ENCODE results near the gene TRPC3.

Gene TRPC3

DNA sequence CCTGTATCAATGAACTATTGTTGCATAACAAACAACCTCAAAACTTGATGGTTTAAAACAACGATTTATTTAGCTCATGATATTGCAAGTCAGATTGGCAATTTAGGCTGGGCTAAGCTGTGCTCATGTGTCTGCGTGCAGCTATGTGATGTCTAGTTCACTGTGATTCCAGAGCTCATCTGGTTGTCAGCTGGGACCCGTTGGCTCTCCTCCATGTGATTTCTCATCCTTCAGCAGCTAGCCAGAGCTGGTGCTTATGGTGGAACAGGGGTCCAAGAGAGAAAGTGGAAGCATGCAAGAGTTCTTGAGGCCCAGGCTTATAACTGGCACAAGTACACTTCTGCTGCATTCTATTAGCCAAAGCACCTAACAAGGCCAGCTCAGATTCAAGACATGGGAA is 28.8 kb upstream of the TRPC3 start:
- 93% methylated on average over 3 of the region's 3 CpGs for WGBS
- no peak for DNase-seq

GRCh38 chr4:121978172-121978516 is 26.3 kb upstream of the TRPC3 start:
- Histone ChIP-seq H2AFZ (ENCODE audit: low read depth, low read length) (no peak overlapping the region), H3K27ac (ENCODE audit: low read length, poor library complexity, severe bottlenecking) (no peak overlapping the region), H3K27me3 (ENCODE audit: control insufficient read depth in 1 of 2, insufficient read depth in 1 of 2, low read length in 2 of 2) (no peaks in the 10 kb centered on the region), H3K4me3 (ENCODE audit: insufficient read depth in 1 of 2, low read depth in 1 of 2, low read length in 2 of 2) (no peak overlapping the region), H3K4me2 (ENCODE audit: low read length, poor library complexity, severe bottlenecking) (no peak overlapping the region), H3K9me3 (ENCODE audit: control insufficient read depth, low read length) (no peaks in the 10 kb centered on the region), H2BK5ac (ENCODE audit: low read depth, low read length, poor library complexity, severe bottlenecking) (no peak overlapping the region), H2BK12ac (ENCODE audit: low read length in 2 of 2) (no peak overlapping the region), H3K4me1 (ENCODE audit: control insufficient read depth, insufficient read depth, low read depth, low read length) (no peaks in the 10 kb centered on the region), H2BK15ac (ENCODE audit: low read depth, poor library complexity, severe bottlenecking) (no peak overlapping the region), H3K4ac (ENCODE audit: low read depth in 1 of 2, low read length in 2 of 2) (no peak overlapping the region), H4K8ac (ENCODE audit: low read length) (no peak overlapping the region), H3K18ac (ENCODE audit: low read depth in 1 of 2, low read length in 2 of 2) (no peak overlapping the region), H3K36me3 (ENCODE audit: control insufficient read depth in 1 of 2, insufficient read depth in 2 of 2, low read depth in 1 of 2, low read length in 2 of 2) (no peaks in the 10 kb centered on the region), H3K9ac (ENCODE audit: low read length) (no peak overlapping the region), H2AK5ac (ENCODE audit: low read length, severe bottlenecking) (no peak overlapping the region), H3K79me1 (replicated peaks; ENCODE audit: low read length, poor library complexity, severe bottlenecking) (no peaks in the 10 kb centered on the region), H2BK120ac (ENCODE audit: low read depth, low read length) (no peak overlapping the region), H3K23ac (ENCODE audit: low read length in 2 of 2) (no peak overlapping the region), H3K14ac (ENCODE audit: low read length in 2 of 2) (no peak overlapping the region), H4K91ac (ENCODE audit: low read length) (no peak overlapping the region)
- no peak for DNase-seq
- 98% methylated on average over 1 of the region's 2 CpGs for whole genome bisulfite sequencing

More for the DNA sequence above, 28.8 kb upstream of the TRPC3 start:
- no peak overlapping the region for H2AK5ac ChIP-seq (ENCODE audit: low read length, severe bottlenecking)
- H3K9me3 ChIP-seq (ENCODE audit: control insufficient read depth, low read length), result no peaks in the 10 kb centered on the region
- no peak overlapping the region for H2BK12ac ChIP-seq (ENCODE audit: low read length in 2 of 2)
- H3K4me1 ChIP-seq (ENCODE audit: control insufficient read depth, insufficient read depth, low read depth, low read length), result no peaks in the 10 kb centered on the region
- H3K4me2 ChIP-seq (ENCODE audit: low read length, poor library complexity, severe bottlenecking), result no peak overlapping the region
- no peaks in the 10 kb centered on the region for H3K27me3 ChIP-seq (ENCODE audit: control insufficient read depth in 1 of 2, insufficient read depth in 1 of 2, low read length in 2 of 2)
- H3K4ac ChIP-seq (ENCODE audit: low read depth in 1 of 2, low read length in 2 of 2), result no peak overlapping the region
- H3K9ac ChIP-seq (ENCODE audit: low read length), result no peak overlapping the region
- H3K14ac ChIP-seq (ENCODE audit: low read length in 2 of 2), result no peak overlapping the region
- H2AFZ ChIP-seq (ENCODE audit: low read depth, low read length), result no peak overlapping the region
- H2BK5ac ChIP-seq (ENCODE audit: low read depth, low read length, poor library complexity, severe bottlenecking), result no peak overlapping the region
- H3K23ac ChIP-seq (ENCODE audit: low read length in 2 of 2), result no peak overlapping the region
- no peaks in the 10 kb centered on the region for H3K36me3 ChIP-seq (ENCODE audit: control insufficient read depth in 1 of 2, insufficient read depth in 2 of 2, low read depth in 1 of 2, low read length in 2 of 2)
- peak overlapping the region in 1 of 2 experiments; percentile 2 for H3K18ac ChIP-seq (ENCODE audit: low read depth in 1 of 2, low read length in 2 of 2)
- H2BK15ac ChIP-seq (ENCODE audit: low read depth, poor library complexity, severe bottlenecking), result no peak overlapping the region
- H4K8ac ChIP-seq (ENCODE audit: low read length), result no peak overlapping the region
- H3K27ac ChIP-seq (ENCODE audit: low read length, poor library complexity, severe bottlenecking), result no peak overlapping the region
- H4K91ac ChIP-seq (ENCODE audit: low read length), result no peak overlapping the region
- no peak overlapping the region for H3K4me3 ChIP-seq (ENCODE audit: insufficient read depth in 1 of 2, low read depth in 1 of 2, low read length in 2 of 2)
- no peaks in the 10 kb centered on the region for H3K79me1 ChIP-seq (replicated peaks; ENCODE audit: low read length, poor library complexity, severe bottlenecking)
- no peak overlapping the region for H2BK120ac ChIP-seq (ENCODE audit: low read depth, low read length)

DNA sequence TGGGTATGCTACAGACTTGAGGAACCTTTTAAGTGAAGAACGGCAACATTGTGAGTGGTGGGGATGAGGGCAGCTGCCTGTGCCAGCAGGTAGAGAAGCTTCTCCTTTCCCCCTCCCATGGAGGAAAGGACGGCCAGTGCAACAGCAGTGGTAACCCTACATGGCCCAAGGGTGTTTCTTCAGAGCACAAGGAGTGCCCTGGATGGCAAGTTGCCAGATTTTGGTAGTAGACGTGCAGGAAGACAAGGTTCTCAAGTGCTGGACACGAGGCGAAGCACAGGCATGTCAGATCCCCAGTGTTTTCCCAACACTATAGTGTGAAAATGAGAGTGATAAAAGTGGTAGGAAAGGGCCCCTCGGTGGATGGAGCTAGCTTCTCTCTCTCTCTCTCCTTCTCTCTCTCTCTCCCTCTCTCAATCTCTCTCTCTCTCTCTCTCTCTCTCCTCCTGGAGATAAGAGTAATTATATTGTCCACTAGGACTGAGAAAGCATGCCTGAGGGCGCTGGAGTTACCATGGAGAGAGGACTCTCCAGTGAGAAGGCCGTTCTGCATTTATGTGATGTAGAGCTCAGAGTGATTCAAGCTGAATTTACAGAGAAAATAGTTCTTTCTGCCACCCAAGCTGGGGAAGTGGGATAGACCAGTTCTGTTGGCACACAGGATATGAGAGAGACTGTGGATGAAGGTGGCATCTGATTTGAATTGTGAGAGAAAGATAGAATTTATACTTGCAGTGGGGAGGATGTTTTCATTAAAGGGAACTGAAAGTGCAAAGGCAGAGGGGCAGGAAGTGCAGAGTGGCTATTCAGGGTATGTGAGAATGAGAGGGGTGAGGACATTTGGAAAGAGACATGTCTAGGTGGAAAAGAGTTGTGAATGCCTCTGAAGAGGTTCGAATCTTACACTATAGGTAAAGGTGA is 25.7 kb upstream of the TRPC3 start:
- Histone ChIP-seq H3K27me3 (ENCODE audit: control insufficient read depth in 1 of 2, insufficient read depth in 1 of 2, low read length in 2 of 2) (no peaks in the 10 kb centered on the region), H2BK5ac (ENCODE audit: low read depth, low read length, poor library complexity, severe bottlenecking) (no peak overlapping the region)

GRCh38 chr4:121975784-121976183 is 23.9 kb upstream of the TRPC3 start:
- Histone ChIP-seq H2BK120ac (ENCODE audit: low read depth, low read length) (no peak overlapping the region), H3K79me1 (replicated peaks; ENCODE audit: low read length, poor library complexity, severe bottlenecking) (no peaks in the 10 kb centered on the region), H3K4me3 (ENCODE audit: insufficient read depth in 1 of 2, low read depth in 1 of 2, low read length in 2 of 2) (no peak overlapping the region), H2BK12ac (ENCODE audit: low read length in 2 of 2) (no peak overlapping the region), H3K18ac (ENCODE audit: low read depth in 1 of 2, low read length in 2 of 2) (no peak overlapping the region), H4K8ac (ENCODE audit: low read length) (no peak overlapping the region), H4K91ac (ENCODE audit: low read length) (no peak overlapping the region), H3K4me1 (ENCODE audit: control insufficient read depth, insufficient read depth, low read depth, low read length) (no peaks in the 10 kb centered on the region), H3K14ac (ENCODE audit: low read length in 2 of 2) (no peak overlapping the region), H3K23ac (ENCODE audit: low read length in 2 of 2) (no peak overlapping the region), H3K9ac (ENCODE audit: low read length) (no peak overlapping the region), H2AK5ac (ENCODE audit: low read length, severe bottlenecking) (no peak overlapping the region), H2BK15ac (ENCODE audit: low read depth, poor library complexity, severe bottlenecking) (no peak overlapping the region), H3K4ac (ENCODE audit: low read depth in 1 of 2, low read length in 2 of 2) (no peak overlapping the region), H3K4me2 (ENCODE audit: low read length, poor library complexity, severe bottlenecking) (no peak overlapping the region), H3K27me3 (ENCODE audit: control insufficient read depth in 1 of 2, insufficient read depth in 1 of 2, low read length in 2 of 2) (no peaks in the 10 kb centered on the region), H2AFZ (ENCODE audit: low read depth, low read length) (no peak overlapping the region), H3K9me3 (ENCODE audit: control insufficient read depth, low read length) (no peaks in the 10 kb centered on the region), H3K36me3 (ENCODE audit: control insufficient read depth in 1 of 2, insufficient read depth in 2 of 2, low read depth in 1 of 2, low read length in 2 of 2) (no peaks in the 10 kb centered on the region), H3K27ac (ENCODE audit: low read length, poor library complexity, severe bottlenecking) (no peak overlapping the region), H2BK5ac (ENCODE audit: low read depth, low read length, poor library complexity, severe bottlenecking) (no peak overlapping the region)
- WGBS, result 92% methylated on average over 1 of the region's 2 CpGs
- no peak for DNase-seq

More for the DNA sequence above, 25.7 kb upstream of the TRPC3 start:
- Histone ChIP-seq H3K4me1 (ENCODE audit: control insufficient read depth, insufficient read depth, low read depth, low read length) (no peaks in the 10 kb centered on the region), H2AK5ac (ENCODE audit: low read length, severe bottlenecking) (no peak overlapping the region), H3K4me2 (ENCODE audit: low read length, poor library complexity, severe bottlenecking) (no peak overlapping the region), H3K79me1 (replicated peaks; ENCODE audit: low read length, poor library complexity, severe bottlenecking) (no peaks in the 10 kb centered on the region), H3K18ac (ENCODE audit: low read depth in 1 of 2, low read length in 2 of 2) (no peak overlapping the region), H3K4ac (ENCODE audit: low read depth in 1 of 2, low read length in 2 of 2) (no peak overlapping the region), H3K4me3 (ENCODE audit: insufficient read depth in 1 of 2, low read depth in 1 of 2, low read length in 2 of 2) (no peak overlapping the region), H2AFZ (ENCODE audit: low read depth, low read length) (no peak overlapping the region), H3K36me3 (ENCODE audit: control insufficient read depth in 1 of 2, insufficient read depth in 2 of 2, low read depth in 1 of 2, low read length in 2 of 2) (no peaks in the 10 kb centered on the region), H2BK12ac (ENCODE audit: low read length in 2 of 2) (no peak overlapping the region), H2BK15ac (ENCODE audit: low read depth, poor library complexity, severe bottlenecking) (no peak overlapping the region), H3K9me3 (ENCODE audit: control insufficient read depth, low read length) (no peaks in the 10 kb centered on the region), H3K9ac (ENCODE audit: low read length) (no peak overlapping the region), H3K14ac (ENCODE audit: low read length in 2 of 2) (no peak overlapping the region), H4K8ac (ENCODE audit: low read length) (no peak overlapping the region), H2BK120ac (ENCODE audit: low read depth, low read length) (no peak overlapping the region), H3K27ac (ENCODE audit: low read length, poor library complexity, severe bottlenecking) (no peak overlapping the region), H4K91ac (ENCODE audit: low read length) (no peak overlapping the region), H3K23ac (ENCODE audit: low read length in 2 of 2) (no peak overlapping the region)
- DNase-seq, result peak; percentile 5
- WGBS, result 66% methylated on average over 4 of the region's 9 CpGs

Data from mesenchymal stem cell (in vitro differentiated cells and primary cell).